Sciatic nerve (tissue), 2 donors: ENCODE data around the gene TBC1D1. TPM values are rescaled to one million over a fixed set of nuclear protein-coding genes. Genes with fewer than 3 reads are reported as not detected.
A peak's percentile ranks its signal among the peaks of the same experiment; 100 is the strongest.

Source experiments
- ATAC-seq: fragments of 200-7000 bp; cut with Tn5 transposase; one replicate; pipeline ENCODE4 v1.9.1; 2020; ENCODE audit warnings: mild to moderate bottlenecking, moderate library complexity
- DNase-seq: peaks from one replicate; pipeline ENCODE4 v3.0.0-alpha.2; 2020; ENCODE audit warnings: low spot score
- intact Hi-C: fragments of 100-400 bp; cut with DNase I; formaldehyde crosslinking; loops from one replicate; pipeline ENCODE4 v1.14.2; 2022
- total RNA-seq: library from RNA; stranded (reverse); fragmentation: NEBNext Ultra II Directional; extraction: Animal tissue kit (Norgen Biotek cat#: 25700); gene quantifications from one replicate; pipeline ENCODE4 v1.2.1, GENCODE V29; 2021
- donor health status: DM: no; HTN: no; CAD: no.
- donor health status: DM: no; HTN: no; CAD: no.

Gene TBC1D1
- total RNA-seq, 1 donor from 2014 or later = 48.0 TPM

DNA sequence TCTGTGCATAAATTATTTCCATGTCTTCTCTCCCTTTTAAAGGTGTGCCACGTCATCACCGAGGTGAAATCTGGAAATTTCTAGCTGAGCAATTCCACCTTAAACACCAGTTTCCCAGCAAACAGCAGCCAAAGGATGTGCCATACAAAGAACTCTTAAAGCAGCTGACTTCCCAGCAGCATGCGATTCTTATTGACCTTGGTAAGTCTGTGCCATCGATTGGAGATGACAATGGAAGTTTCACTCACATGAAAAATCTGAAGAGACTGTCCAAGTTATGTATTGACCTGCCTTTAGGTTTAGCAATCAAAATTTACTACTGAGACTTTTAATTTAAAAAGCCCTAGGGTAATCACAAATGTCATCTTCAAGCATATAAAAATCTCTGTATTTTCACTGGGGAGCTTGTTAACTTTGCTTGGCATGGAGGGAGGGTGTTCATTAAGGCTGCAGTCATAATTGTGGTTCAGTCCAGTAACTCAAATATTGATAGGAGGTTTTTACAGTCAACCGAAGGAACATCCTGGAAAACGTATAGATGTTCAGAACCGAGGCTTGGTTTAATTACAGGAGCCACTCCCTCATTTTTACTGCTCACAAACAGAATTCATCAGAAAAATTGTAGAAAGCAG, 212.2 kb downstream of the TBC1D1 start:
- intact Hi-C loops = no loop called here
- no peak for DNase-seq
- ATAC-seq = no peak

GRCh38 chr4:38105475-38106220, 214.8 kb downstream of the TBC1D1 start:
- ATAC-seq = no peak
- no peak for DNase-seq
- intact Hi-C loops = no loop called here

DNA sequence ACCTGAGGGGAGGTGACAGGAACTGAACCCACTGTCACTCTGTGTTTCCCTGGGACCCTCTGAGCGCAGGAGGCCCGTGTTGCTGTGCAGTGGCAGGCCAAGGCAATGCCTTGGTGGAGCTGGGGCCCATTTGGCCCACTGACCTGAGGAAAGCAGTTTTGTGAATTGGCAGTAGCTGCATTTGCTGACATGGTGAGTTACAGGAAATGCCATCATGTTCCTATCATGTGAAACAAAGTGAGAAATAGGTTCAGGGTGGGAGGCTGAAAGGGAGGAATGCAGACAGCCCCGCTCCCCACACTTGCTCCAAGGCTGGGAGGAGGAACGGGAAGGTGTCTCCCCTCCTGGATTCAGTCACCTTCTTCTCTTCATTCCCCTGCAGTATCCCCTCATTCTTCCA, 215.4 kb downstream of the TBC1D1 start:
- intact Hi-C loops = no loop called here
- no peak for DNase-seq
- no peak for ATAC-seq

DNA sequence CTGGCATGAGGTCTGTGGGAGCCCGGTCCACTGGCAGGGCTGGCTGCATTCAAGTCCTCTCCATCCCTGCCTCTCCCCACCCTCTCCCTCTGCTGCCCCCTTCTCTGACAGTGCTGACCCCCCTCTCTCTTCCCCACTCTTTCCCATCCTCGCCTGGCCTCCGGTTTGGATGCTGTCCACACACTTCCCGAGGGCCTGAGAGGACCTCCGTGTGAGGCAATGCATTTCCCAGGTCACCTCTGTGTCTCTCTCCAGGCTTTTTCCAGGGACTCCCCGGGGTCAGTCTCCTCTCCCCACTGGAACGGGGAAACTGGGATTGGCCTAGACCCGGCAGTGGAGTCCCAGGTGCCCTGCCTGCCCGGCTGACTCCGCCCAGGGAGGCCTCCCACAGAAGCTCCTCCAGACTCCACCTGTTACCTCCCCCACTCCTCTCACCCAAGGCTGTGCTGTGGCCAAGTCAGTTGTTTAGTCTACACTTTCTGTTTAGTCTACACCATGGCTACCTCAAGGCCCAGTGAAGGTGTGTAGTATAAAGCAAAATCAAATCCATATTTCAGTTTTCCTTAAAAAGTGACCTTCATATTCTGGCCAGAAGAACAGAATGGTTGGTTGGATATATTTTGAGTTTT, 216.1 kb downstream of the TBC1D1 start:
- ATAC-seq = no peak
- intact Hi-C loops = no loop called here

GRCh38 chr4:38107818-38108217, 216.9 kb downstream of the TBC1D1 start:
- intact Hi-C loops = no loop called here
- ATAC-seq (no peak), DNase-seq (no peak)

More for the DNA sequence above, 216.1 kb downstream of the TBC1D1 start:
- no peak for DNase-seq

GRCh38 chr4:38109370-38109769, 218.5 kb downstream of the TBC1D1 start:
- intact Hi-C loops = no loop called here
- ATAC-seq = no peak
- no peak for DNase-seq

- peak; percentile 83 for ATAC-seq
- no peak for DNase-seq
- intact Hi-C loops = no loop called here
Observed at GRCh38 chr4:38109896-38110295, 219.0 kb downstream of the TBC1D1 start.

DNA sequence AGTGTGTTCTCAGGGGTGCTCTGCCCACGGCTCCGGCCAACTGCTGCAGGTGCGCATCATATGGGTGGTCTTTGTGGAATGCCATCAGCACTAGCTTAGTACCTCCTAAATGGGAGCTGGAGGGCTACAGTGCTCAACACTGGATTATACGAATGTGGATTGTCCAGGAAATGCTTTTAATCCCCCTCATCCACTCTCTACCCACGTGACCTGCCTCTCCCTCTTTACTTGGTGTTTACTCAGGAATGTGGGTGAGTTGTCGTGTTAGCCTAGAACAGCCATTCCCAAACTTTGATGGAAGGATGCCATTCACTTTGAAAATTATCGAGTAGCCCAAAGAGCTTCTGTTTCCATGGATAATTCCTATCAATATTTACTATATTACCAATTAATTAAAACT, 220.1 kb downstream of the TBC1D1 start:
- ATAC-seq = no peak
- DNase-seq = no peak
- intact Hi-C loops = no loop called here

DNA sequence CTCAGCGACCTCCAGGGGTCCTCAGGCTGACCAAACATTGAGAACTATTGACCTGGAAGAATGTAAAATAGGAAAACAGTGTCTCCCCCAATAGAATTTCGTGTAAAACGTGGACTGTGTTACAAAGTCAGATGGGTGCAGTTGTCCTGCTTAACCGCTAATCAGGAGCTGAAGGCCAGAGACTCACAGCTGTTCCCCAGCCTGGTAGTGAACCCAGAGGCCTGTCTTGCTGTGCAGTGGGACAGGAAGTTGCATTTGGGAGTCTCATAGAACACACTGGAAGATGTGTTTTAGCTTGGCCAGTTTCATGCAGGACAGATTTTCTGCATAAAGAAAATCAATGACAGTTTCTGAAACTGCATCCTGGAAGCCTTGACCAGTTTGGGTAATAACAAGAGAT, 220.8 kb downstream of the TBC1D1 start:
- no peak for ATAC-seq
- no peak for DNase-seq
- intact Hi-C loops = no loop called here

DNA sequence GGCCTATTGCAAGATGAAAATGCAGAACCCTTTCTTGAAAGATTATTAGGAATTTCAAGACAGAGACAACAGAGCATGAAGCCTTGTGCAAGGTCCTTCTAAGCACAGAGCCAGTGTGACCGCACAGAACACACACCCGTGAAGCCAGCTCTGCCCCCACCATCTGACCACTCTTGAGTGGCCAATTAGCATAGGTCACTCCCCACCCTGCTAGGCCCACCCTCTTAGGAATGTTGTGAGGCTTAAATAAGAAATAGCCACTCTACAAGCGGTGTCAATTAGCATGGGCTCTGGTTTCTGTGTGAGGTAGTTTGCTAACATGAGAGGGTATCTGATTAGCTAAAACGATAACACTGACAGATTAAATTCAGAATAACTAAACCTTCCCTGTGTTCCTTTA, 222.2 kb downstream of the TBC1D1 start:
- ATAC-seq (no peak), DNase-seq (no peak)
- intact Hi-C loops = no loop called here

- DNase-seq (no peak), ATAC-seq (no peak)
- intact Hi-C loops = no loop called here
Observed at GRCh38 chr4:38113551-38113950, 222.7 kb downstream of the TBC1D1 start.

GRCh38 chr4:38114386-38115150, 223.7 kb downstream of the TBC1D1 start:
- intact Hi-C loops = no loop called here
- ATAC-seq = peak; percentile 62

GRCh38 chr4:38115601-38116000, 224.7 kb downstream of the TBC1D1 start:
- no peak for ATAC-seq
- no peak for DNase-seq
- intact Hi-C loops = no loop called here

More at GRCh38 chr4:38114386-38115150, 223.7 kb downstream of the TBC1D1 start:
- no peak for DNase-seq

DNA sequence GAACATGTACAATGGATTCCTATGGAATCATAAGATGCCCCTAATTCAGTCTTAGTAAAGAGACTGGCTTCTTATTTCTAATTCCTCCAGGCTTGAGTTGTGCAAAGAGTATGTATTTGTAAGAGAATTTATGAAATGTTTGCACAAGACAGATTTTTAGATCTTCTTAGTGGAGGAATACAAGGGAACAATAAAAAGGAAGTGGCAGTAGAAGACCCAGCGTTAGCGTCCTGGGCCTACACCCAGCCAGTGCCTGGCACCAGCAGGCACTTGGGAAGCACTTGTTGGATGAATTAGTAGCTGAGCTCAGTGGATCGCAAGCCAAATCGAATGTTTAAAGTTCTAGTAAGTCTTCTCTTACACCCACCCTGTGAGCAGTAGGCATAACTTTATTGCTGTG, 226.7 kb downstream of the TBC1D1 start:
- no peak for ATAC-seq
- no peak for DNase-seq

DNA sequence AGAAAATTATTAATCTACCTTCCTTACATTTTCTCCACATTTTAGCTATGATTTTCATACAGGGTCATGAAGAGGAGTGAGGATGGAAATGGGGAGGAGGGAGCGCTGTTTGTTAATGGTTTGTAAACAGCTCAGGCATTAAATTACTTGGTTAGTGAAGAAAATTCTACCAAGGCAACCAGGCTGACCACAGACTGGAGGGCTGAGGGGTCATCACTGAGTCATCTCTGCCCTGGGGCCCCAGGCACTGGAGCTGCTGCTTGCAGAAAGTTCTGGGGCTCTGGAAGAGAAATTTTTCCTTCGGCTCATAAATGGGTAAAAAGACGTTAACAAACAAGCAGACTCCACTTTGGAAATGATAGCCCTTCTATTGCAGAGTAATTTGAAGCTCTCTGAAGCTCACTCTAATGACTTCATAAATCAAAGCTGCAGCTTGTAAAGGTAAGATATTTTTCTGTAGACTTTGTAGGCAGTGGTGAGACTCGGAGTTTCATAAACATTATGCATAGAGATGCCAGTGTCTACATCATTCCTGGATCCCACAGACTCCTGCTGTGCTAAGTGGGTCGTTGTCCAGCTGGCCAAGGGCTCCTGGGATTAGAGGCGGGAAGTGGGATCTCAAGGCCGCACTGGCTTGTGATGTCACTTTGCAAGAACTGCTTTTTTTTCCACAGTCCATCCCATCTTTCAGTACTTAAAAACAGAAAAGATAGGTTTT, 228.9 kb downstream of the TBC1D1 start:
- intact Hi-C loops = no loop called here
- DNase-seq (no peak), ATAC-seq (peak; percentile 84)

More for the DNA sequence above, 226.7 kb downstream of the TBC1D1 start:
- intact Hi-C loops = no loop called here

DNA sequence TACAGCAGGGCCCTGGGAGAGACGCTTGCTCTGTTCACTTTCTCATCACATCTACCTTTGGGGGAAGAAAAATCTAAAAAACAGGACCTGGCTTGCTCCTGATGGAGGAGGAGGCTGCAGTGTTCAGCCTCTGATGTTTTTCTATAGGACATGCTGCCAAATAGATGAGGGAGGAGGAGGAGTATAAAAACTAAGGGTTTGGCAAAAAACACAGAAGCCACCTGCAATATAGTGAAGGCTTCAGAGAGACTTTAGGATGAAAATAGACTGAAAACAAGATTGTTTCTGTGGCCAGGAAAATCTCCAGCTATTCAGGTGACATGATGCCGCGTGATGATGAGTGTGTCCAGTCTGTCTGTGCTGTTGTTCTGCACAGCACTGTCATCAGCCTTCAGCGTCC, 229.9 kb downstream of the TBC1D1 start:
- intact Hi-C loops = no loop called here
- peak; percentile 31 for ATAC-seq
- no peak for DNase-seq

DNA sequence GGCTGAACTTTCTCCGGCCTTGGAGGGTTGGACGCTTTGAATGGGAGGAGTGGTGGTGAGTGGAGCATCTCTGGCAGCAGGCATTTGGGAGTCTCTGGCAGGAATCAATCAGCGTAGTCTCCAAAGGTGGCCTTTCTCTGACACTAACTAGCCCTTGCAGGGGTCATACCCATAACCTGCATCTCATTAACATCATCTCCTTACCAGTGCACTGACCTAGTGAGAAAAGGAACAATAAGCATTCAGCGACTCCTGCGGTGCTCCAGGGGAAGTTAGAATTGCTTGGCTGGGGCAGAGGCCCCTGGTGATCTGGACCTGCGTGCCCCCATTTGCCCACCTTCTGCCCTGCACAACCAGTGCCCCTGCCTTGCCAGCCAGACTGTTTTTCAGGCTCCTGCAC, 231.2 kb downstream of the TBC1D1 start:
- intact Hi-C loops = no loop called here
- ATAC-seq = no peak
- DNase-seq = no peak

- intact Hi-C loops = no loop called here
- DNase-seq (no peak), ATAC-seq (no peak)
Observed at GRCh38 chr4:38123555-38123954, 232.7 kb downstream of the TBC1D1 start.

- DNase-seq (no peak), ATAC-seq (no peak)
- intact Hi-C loops = no loop called here
Observed at GRCh38 chr4:38124961-38125360, 234.1 kb downstream of the TBC1D1 start.
